PC-3 (cell line): ENCODE measurements around the gene KIF25.

Experiments
- EZH2 ChIP-seq: fragments of 300-600 bp; sonication (generic); IDR thresholded peaks from one replicate; pipeline ENCODE4 v1.6.1; 2017; ENCODE audit warnings: antibody characterized with exemption, mild to moderate bottlenecking, low read length; ENCODE audit not compliant: unreplicated experiment
- EZH2phosphoT487 ChIP-seq: fragments of 300-600 bp; sonication (generic); IDR thresholded peaks from 2 replicates; pipeline ENCODE4 v1.6.1; 2018; ENCODE audit warnings: mild to moderate bottlenecking, antibody characterized with exemption, low read length, borderline replicate concordance
- TF ChIP-seq, protein P1 (sequence below): fragments of 300-600 bp; sonication (generic); conservative IDR thresholded peaks from 2 replicates; pipeline ENCODE4 v1.5.1; 2017; ENCODE audit warnings: antibody characterized with exemption, low read depth, mild to moderate bottlenecking, low read length

DNA sequence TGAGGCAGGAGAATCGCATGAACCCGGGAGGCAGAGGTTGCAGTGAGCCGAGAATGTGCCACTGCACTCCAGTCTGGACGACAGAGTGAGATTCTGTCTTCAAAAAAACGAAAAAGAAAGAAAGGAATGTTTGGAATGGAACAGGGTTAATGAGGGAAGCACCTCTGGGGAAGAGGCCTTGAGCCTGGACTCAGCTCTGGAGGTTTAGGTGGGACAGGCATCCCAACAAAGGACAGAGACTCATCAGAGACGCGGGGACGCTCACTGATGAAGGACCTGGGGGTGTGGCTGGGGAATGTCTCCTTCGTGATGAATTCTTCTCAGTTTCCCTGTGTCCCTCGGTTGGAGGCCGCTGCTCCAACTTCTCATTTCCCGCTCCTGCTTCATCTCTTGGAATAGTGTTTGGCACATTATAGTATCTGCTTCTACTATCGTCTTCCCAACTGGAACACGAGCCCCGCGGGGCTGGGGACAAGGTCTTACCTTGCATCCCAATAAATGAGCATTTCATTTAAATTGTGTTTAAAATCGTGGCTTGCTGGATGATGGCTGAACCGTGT is 27.6 kb downstream of the KIF25 start:
- no peak for TF ChIP-seq EZH2
- TF ChIP-seq, protein P1, sequence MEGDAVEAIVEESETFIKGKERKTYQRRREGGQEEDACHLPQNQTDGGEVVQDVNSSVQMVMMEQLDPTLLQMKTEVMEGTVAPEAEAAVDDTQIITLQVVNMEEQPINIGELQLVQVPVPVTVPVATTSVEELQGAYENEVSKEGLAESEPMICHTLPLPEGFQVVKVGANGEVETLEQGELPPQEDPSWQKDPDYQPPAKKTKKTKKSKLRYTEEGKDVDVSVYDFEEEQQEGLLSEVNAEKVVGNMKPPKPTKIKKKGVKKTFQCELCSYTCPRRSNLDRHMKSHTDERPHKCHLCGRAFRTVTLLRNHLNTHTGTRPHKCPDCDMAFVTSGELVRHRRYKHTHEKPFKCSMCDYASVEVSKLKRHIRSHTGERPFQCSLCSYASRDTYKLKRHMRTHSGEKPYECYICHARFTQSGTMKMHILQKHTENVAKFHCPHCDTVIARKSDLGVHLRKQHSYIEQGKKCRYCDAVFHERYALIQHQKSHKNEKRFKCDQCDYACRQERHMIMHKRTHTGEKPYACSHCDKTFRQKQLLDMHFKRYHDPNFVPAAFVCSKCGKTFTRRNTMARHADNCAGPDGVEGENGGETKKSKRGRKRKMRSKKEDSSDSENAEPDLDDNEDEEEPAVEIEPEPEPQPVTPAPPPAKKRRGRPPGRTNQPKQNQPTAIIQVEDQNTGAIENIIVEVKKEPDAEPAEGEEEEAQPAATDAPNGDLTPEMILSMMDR: no peak
- no peak for TF ChIP-seq EZH2phosphoT487
